ENCODE data around the gene PKD1L1. TPM values are rescaled to one million over a fixed set of nuclear protein-coding genes. Genes with fewer than 3 reads are reported as not detected.
A peak's percentile ranks its signal among the peaks of the same experiment; 100 is the strongest.
"Not testable (repeated sequence)": the region's sequence is repeated elsewhere in the genome, so short reads cannot be mapped to it uniquely, and the experiment has no call there.

The PKD1L1 gene
- polyA plus RNA-seq, 2 of the 4 experiments (the other 2 are of a cell fraction) = 0.21 TPM

- Histone ChIP-seq H3K4me2 (no peak overlapping the region), H3K4me3 (no peak overlapping the region), H3K9me3 (no peaks in the 10 kb centered on the region), H3K4me1 (no peaks in the 10 kb centered on the region), H3K27ac (no peak overlapping the region)
- ATAC-seq = no peak
- no peak for FAIRE-seq
- DNase-seq (ENCODE audit: low read depth in 1 of 2, low spot score in 1 of 2) = no peak
- WGBS (ENCODE audit: missing lambda C conversion rate) = 71% methylated on average over 5 of the region's 5 CpGs
- TF ChIP-seq HOXB5 (CRISPR knock-in tag; IDR thresholded peaks at IDR 0.05) (no peak), PHF8 (IDR thresholded peaks at IDR 0.05; ENCODE audit: borderline replicate concordance, low read depth) (no peak), EHMT2 (IDR thresholded peaks at IDR 0.05; ENCODE audit: low read depth) (no peak), RARB (CRISPR knock-in tag; IDR thresholded peaks at IDR 0.05) (no peak), MYC (IDR thresholded peaks at IDR 0.05; ENCODE audit: borderline replicate concordance, low read length) (no peak), ZFP36 (IDR thresholded peaks at IDR 0.05; ENCODE audit: borderline replicate concordance, partially characterized antibody) (no peak), JUN (IDR thresholded peaks at IDR 0.05) (no peak), MAZ (IDR thresholded peaks at IDR 0.05; ENCODE audit: borderline replicate concordance, low read depth, low read length) (no peak), CTCF (IDR thresholded peaks at IDR 0.05) (no peak), KDM1A (IDR thresholded peaks at IDR 0.05; ENCODE audit: low read depth) (no peak), BHLHE40 (IDR thresholded peaks at IDR 0.05; ENCODE audit: low read depth, low read length) (no peak), SREBF2 (IDR thresholded peaks at IDR 0.05) (no peak), PBX3 (IDR thresholded peaks at IDR 0.05) (no peak), E2F6 (IDR thresholded peaks at IDR 0.05; ENCODE audit: borderline replicate concordance, low read depth) (no peak), FOSL2 (IDR thresholded peaks at IDR 0.05) (no peak), FOSL2 (CRISPR knock-in tag; IDR thresholded peaks at IDR 0.05) (no peak), SMC3 (IDR thresholded peaks at IDR 0.05) (no peak), EP300 (IDR thresholded peaks at IDR 0.05) (no peak), RFX5 (IDR thresholded peaks at IDR 0.05) (no peak), CBX2 (IDR thresholded peaks at IDR 0.05; ENCODE audit: borderline replicate concordance, low read depth) (no peak), HES2 (IDR thresholded peaks at IDR 0.05) (no peak)
- CTCF ChIA-PET = interaction anchor here (1.0 to 8.0 kb wide), 17 partner anchors 10 to 736 kb away, joined by 3 to 173 read pairs (median 6); partner anchors contain the start of genes C7orf57 and HUS1
- POLR2A ChIA-PET = no interaction called here
These were observed 42.3 kb upstream of the PKD1L1 start for GRCh38 chr7:47990592-47990991.

- H3K4me2 ChIP-seq, H3K4me1 ChIP-seq, FAIRE-seq, H3K4me3 ChIP-seq, POLR2A ChIA-PET, H3K27ac ChIP-seq, H3K9me3 ChIP-seq, ATAC-seq: not testable (repeated sequence)
- 63% methylated on average over 10 of the region's 10 CpGs for WGBS (ENCODE audit: missing lambda C conversion rate)
- CTCF ChIA-PET = interaction anchor here (0.7 to 8.0 kb wide), 9 partner anchors 45 to 736 kb away, joined by 3 to 173 read pairs (median 4); partner anchors contain the start of gene UPP1
- DNase-seq (ENCODE audit: low read depth in 1 of 2, low spot score in 1 of 2) = peak in 1 of 2 experiments; percentile 25
These were observed 41.5 kb upstream of the PKD1L1 start for GRCh38 chr7:47989607-47990400.
